ENCODE data around the gene IDH3G. TPM values are rescaled to one million over a fixed set of nuclear protein-coding genes. Genes with fewer than 3 reads are reported as not detected.

IDH3G gene
- total and polyA plus RNA-seq, 4 donors: 23.3 to 40.9 (median 31.1) TPM

- Histone ChIP-seq H3K4me1 (ENCODE audit: control insufficient read depth in 4 of 4, insufficient read depth in 4 of 4, low read length in 3 of 4) (peaks cover 0 to 5% (median 2%) of the 10 kb centered on the region in 4 donors), H3K4me3 (ENCODE audit: low read depth in 1 of 3, low read length in 3 of 3) (no peak overlapping the region), H3K9me3 (ENCODE audit: control insufficient read depth in 4 of 4, low read length in 3 of 4) (no peaks in the 10 kb centered on the region), H3K27me3 (ENCODE audit: control insufficient read depth in 4 of 4, insufficient read depth in 4 of 4, low read length in 3 of 4) (peaks cover 0 to 9% (median 0%) of the 10 kb centered on the region in 4 donors), H3K36me3 (ENCODE audit: control insufficient read depth in 4 of 4, insufficient read depth in 3 of 4, low read depth in 1 of 4, low read length in 3 of 4) (no peaks in the 10 kb centered on the region), H3K9ac (ENCODE audit: low read depth in 1 of 2, low read length in 2 of 2) (no peak overlapping the region), H3K27ac (ENCODE audit: low read depth in 1 of 2, low read length in 2 of 2) (no peak overlapping the region)
- no peak for DNase-seq (ENCODE audit: low spot score)
- TF ChIP-seq JUND (IDR thresholded peaks at IDR 0.05): no peak
- TF ChIP-seq, protein P1, sequence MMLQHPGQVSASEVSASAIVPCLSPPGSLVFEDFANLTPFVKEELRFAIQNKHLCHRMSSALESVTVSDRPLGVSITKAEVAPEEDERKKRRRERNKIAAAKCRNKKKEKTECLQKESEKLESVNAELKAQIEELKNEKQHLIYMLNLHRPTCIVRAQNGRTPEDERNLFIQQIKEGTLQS (IDR thresholded peaks at IDR 0.05): no peak
- no peak for TF ChIP-seq YY1 (IDR thresholded peaks at IDR 0.05)
- TF ChIP-seq RAD21 (IDR thresholded peaks at IDR 0.05): no peak
- WGBS: 30% methylated on average over 17 of the region's 17 CpGs
Observed at GRCh38 chrX:153828308-153828707, 34.1 kb upstream of the IDH3G start.

- DNase-seq (ENCODE audit: low spot score): no peak
- H3K4me3 ChIP-seq (ENCODE audit: low read depth in 1 of 3, low read length in 3 of 3): no peak overlapping the region
- H3K27ac ChIP-seq (ENCODE audit: low read depth in 1 of 2, low read length in 2 of 2): no peak overlapping the region
- peaks cover 0 to 9% (median 0%) of the 10 kb centered on the region in 4 donors for H3K27me3 ChIP-seq (ENCODE audit: control insufficient read depth in 4 of 4, insufficient read depth in 4 of 4, low read length in 3 of 4)
- no peak for TF ChIP-seq RAD21 (IDR thresholded peaks at IDR 0.05)
- no peak for TF ChIP-seq GABPA (IDR thresholded peaks at IDR 0.05 in 1 of 2, conservative IDR thresholded peaks at IDR 0.05 in 1 of 2)
- TF ChIP-seq JUND (IDR thresholded peaks at IDR 0.05): no peak
- TF ChIP-seq ZBTB33 (IDR thresholded peaks at IDR 0.05): no peak
- no peak for TF ChIP-seq HNF4A (conservative IDR thresholded peaks at IDR 0.05)
- TF ChIP-seq NR2F2 (IDR thresholded peaks at IDR 0.05): no peak
- no peak for TF ChIP-seq HNF4G (IDR thresholded peaks at IDR 0.05)
- no peak for TF ChIP-seq FOXA2 (IDR thresholded peaks at IDR 0.05)
- TF ChIP-seq, protein P1 (IDR thresholded peaks at IDR 0.05): no peak
- TF ChIP-seq YY1 (IDR thresholded peaks at IDR 0.05): no peak
- no peak for TF ChIP-seq EGR1 (IDR thresholded peaks at IDR 0.05; ENCODE audit: low read depth in 2 of 2)
- no peak for TF ChIP-seq CTCF (IDR thresholded peaks at IDR 0.05; ENCODE audit: low read depth, low read length, missing input control)
- no peaks in the 10 kb centered on the region for H3K36me3 ChIP-seq (ENCODE audit: control insufficient read depth in 4 of 4, insufficient read depth in 3 of 4, low read depth in 1 of 4, low read length in 3 of 4)
- H3K9me3 ChIP-seq (ENCODE audit: control insufficient read depth in 4 of 4, low read length in 3 of 4): no peaks in the 10 kb centered on the region
- peaks cover 0 to 5% (median 2%) of the 10 kb centered on the region in 4 donors for H3K4me1 ChIP-seq (ENCODE audit: control insufficient read depth in 4 of 4, insufficient read depth in 4 of 4, low read length in 3 of 4)
- no peak overlapping the region for H3K9ac ChIP-seq (ENCODE audit: low read depth in 1 of 2, low read length in 2 of 2)
- WGBS: 75% methylated on average over 9 of the region's 9 CpGs
Observed at GRCh38 chrX:153827903-153828302, 33.7 kb upstream of the IDH3G start.

DNA sequence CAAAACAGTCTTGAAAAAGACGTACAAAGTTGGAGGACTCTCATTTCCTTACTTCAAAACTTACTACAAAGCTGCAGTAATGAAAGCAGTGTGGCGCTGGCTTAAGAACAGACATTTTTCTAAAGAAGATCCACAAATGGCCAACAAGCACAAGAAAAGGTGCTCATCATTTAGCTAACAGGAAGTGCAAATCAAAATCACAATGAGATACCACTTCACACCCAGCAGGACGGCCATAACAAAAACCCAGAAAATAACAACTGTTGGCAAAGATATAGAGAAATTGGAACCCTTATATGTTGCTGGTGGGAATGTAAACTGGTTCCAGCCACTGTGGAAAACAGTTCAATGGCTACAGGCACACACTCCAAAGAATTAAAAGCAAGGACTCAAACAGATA lies 32.8 kb upstream of the IDH3G start:
- Histone ChIP-seq H3K27ac (ENCODE audit: low read depth in 1 of 2, low read length in 2 of 2) (no peak overlapping the region), H3K9ac (ENCODE audit: low read depth in 1 of 2, low read length in 2 of 2) (no peak overlapping the region), H3K9me3 (ENCODE audit: control insufficient read depth in 4 of 4, low read length in 3 of 4) (no peaks in the 10 kb centered on the region), H3K36me3 (ENCODE audit: control insufficient read depth in 4 of 4, insufficient read depth in 3 of 4, low read depth in 1 of 4, low read length in 3 of 4) (no peaks in the 10 kb centered on the region), H3K4me3 (ENCODE audit: low read depth in 1 of 3, low read length in 3 of 3) (no peak overlapping the region), H3K27me3 (ENCODE audit: control insufficient read depth in 4 of 4, insufficient read depth in 4 of 4, low read length in 3 of 4) (peaks cover 0 to 9% (median 0%) of the 10 kb centered on the region in 4 donors), H3K4me1 (ENCODE audit: control insufficient read depth in 4 of 4, insufficient read depth in 4 of 4, low read length in 3 of 4) (peaks cover 0 to 5% (median 2%) of the 10 kb centered on the region in 4 donors)
- 61% methylated on average over 3 of the region's 3 CpGs for WGBS
- no peak for DNase-seq (ENCODE audit: low spot score)
- TF ChIP-seq SP1 (IDR thresholded peaks at IDR 0.05) (no peak), ZBTB33 (IDR thresholded peaks at IDR 0.05) (no peak), CTCF (IDR thresholded peaks at IDR 0.05; ENCODE audit: low read depth, low read length, missing input control) (no peak), HNF4A (conservative IDR thresholded peaks at IDR 0.05) (no peak), RXRA (IDR thresholded peaks at IDR 0.05) (no peak)
- TF ChIP-seq, protein P2, sequence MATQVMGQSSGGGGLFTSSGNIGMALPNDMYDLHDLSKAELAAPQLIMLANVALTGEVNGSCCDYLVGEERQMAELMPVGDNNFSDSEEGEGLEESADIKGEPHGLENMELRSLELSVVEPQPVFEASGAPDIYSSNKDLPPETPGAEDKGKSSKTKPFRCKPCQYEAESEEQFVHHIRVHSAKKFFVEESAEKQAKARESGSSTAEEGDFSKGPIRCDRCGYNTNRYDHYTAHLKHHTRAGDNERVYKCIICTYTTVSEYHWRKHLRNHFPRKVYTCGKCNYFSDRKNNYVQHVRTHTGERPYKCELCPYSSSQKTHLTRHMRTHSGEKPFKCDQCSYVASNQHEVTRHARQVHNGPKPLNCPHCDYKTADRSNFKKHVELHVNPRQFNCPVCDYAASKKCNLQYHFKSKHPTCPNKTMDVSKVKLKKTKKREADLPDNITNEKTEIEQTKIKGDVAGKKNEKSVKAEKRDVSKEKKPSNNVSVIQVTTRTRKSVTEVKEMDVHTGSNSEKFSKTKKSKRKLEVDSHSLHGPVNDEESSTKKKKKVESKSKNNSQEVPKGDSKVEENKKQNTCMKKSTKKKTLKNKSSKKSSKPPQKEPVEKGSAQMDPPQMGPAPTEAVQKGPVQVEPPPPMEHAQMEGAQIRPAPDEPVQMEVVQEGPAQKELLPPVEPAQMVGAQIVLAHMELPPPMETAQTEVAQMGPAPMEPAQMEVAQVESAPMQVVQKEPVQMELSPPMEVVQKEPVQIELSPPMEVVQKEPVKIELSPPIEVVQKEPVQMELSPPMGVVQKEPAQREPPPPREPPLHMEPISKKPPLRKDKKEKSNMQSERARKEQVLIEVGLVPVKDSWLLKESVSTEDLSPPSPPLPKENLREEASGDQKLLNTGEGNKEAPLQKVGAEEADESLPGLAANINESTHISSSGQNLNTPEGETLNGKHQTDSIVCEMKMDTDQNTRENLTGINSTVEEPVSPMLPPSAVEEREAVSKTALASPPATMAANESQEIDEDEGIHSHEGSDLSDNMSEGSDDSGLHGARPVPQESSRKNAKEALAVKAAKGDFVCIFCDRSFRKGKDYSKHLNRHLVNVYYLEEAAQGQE (IDR thresholded peaks at IDR 0.05): no peak
